Measurements from ENCODE around the gene CENPVL3. TPM values are rescaled to one million over a fixed set of nuclear protein-coding genes. Genes with fewer than 3 reads are reported as not detected.
A peak's percentile ranks its signal among the peaks of the same experiment; 100 is the strongest.
"Not testable (repeated sequence)": the region's sequence is repeated elsewhere in the genome, so short reads cannot be mapped to it uniquely, and the experiment has no call there.

CENPVL3 gene
- not detected in 2 replicates for total RNA-seq (2014; rRNA removed; shearing (Covaris generic))

GRCh38 chrX:51618241-51619155 lies at the start of gene CENPVL3:
CENPVL3 (minus strand) TSS chrX:51618912; CDS start chrX:51618873, 39 bp downstream.
- not testable (repeated sequence) for DNase-seq (ENCODE audit: low read depth)

- DNase-seq (ENCODE audit: low read depth): no peak
Measured at GRCh38 chrX:51665981-51666380, 47.3 kb upstream of the CENPVL3 start.

- DNase-seq (ENCODE audit: low read depth): no peak
Measured at GRCh38 chrX:51643377-51643776, 24.7 kb upstream of the CENPVL3 start.

GRCh38 chrX:51641421-51642021 lies 22.8 kb upstream of the CENPVL3 start:
- peak; percentile 48 for DNase-seq (ENCODE audit: low read depth)

GRCh38 chrX:51636511-51636910 lies 17.8 kb upstream of the CENPVL3 start:
- DNase-seq (ENCODE audit: low read depth): not testable (repeated sequence)

GRCh38 chrX:51614353-51615012 lies 4.2 kb downstream of the CENPVL3 start:
- DNase-seq (ENCODE audit: low read depth): peak; percentile 18

- peak; percentile 13 for DNase-seq (ENCODE audit: low read depth)
Measured at GRCh38 chrX:51608766-51609165, 9.9 kb downstream of the CENPVL3 start.

GRCh38 chrX:51608126-51608525 lies 10.6 kb downstream of the CENPVL3 start:
- DNase-seq (ENCODE audit: low read depth): peak; percentile 33

GRCh38 chrX:51606446-51606845 lies 12.3 kb downstream of the CENPVL3 start:
- DNase-seq (ENCODE audit: low read depth): no peak

- no peak for DNase-seq (ENCODE audit: low read depth)
Measured at GRCh38 chrX:51598899-51599298, 19.8 kb downstream of the CENPVL3 start.

- DNase-seq (ENCODE audit: low read depth): no peak
Measured at GRCh38 chrX:51571874-51572273, 46.8 kb downstream of the CENPVL3 start.

GRCh38 chrX:51569561-51569960 lies 49.2 kb downstream of the CENPVL3 start:
- no peak for DNase-seq (ENCODE audit: low read depth)

- DNase-seq (ENCODE audit: low read depth): peak; percentile 37
Measured at GRCh38 chrX:51568586-51568985, 50.1 kb downstream of the CENPVL3 start.

Other genes starting within 250 kb of the CENPVL3 start
- gene NUDT11, start 122.3 kb downstream of the CENPVL3 start, total RNA-seq (2014; rRNA removed; shearing (Covaris generic)): 10.0 and 10.2 TPM in 2 replicates
- not detected in 2 replicates for gene CENPVL2, start 63.9 kb upstream of the CENPVL3 start, total RNA-seq (2014; rRNA removed; shearing (Covaris generic))
- not detected in 2 replicates for gene CENPVL1, start 91.6 kb upstream of the CENPVL3 start, total RNA-seq (2014; rRNA removed; shearing (Covaris generic))
- gene GSPT2, start 124.5 kb upstream of the CENPVL3 start, total RNA-seq (2014; rRNA removed; shearing (Covaris generic)): 7.3 and 11.3 TPM in 2 replicates

All from RPMI7951 (cell line).